Measurements from ENCODE around the gene DMRT1.

DNA sequence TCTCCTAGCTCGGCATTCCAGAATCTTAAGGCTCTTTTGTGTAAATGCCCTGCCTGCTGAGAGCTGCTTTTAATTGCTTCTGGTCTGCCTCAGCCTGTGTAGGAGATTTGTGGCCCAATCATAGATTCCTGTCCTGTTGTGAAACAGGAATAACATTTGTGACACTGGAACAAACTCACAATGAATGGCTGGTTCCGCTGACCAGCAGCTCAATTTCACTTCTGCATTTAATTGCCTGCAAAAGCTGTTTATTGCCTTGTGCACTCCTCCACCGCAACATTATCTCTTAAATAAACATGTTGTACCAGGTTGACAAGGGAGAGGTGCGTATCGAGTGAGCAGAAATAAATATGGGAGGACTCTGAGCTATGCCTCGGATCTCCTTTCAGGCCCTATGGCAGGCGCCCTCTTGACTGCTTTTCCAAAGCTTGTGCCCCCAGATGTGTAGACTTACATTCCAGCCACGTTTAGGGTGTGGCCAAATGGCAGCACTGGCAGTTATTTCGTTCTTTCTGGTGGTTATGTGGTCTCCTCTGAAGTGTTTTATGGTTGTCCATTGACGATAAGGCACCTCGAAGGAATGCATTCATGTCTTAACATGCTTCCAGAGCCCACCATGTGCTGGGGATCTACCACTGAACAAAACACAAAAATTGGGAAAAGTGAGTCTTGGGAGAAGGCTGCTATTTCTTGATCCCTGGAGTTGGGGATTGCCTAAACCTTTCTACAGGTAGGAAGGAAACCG lies 58.1 kb downstream of the DMRT1 start:
- TF ChIP-seq POLR2AphosphoS5 (IDR thresholded peaks at IDR 0.05; ENCODE audit: control insufficient read depth, insufficient read depth, low read depth, low read length) (no peak), EZH2 (IDR thresholded peaks at IDR 0.05; ENCODE audit: borderline replicate concordance, low read depth, low read length) (no peak), SAFB (IDR thresholded peaks at IDR 0.05; ENCODE audit: borderline replicate concordance, low read depth, low read length) (no peak)
- TF ChIP-seq, protein P1, sequence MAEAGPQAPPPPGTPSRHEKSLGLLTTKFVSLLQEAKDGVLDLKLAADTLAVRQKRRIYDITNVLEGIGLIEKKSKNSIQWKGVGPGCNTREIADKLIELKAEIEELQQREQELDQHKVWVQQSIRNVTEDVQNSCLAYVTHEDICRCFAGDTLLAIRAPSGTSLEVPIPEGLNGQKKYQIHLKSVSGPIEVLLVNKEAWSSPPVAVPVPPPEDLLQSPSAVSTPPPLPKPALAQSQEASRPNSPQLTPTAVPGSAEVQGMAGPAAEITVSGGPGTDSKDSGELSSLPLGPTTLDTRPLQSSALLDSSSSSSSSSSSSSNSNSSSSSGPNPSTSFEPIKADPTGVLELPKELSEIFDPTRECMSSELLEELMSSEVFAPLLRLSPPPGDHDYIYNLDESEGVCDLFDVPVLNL (CRISPR knock-in tag; IDR thresholded peaks at IDR 0.05; ENCODE audit: low read depth): no peak

All from K562 (cell line).